Measurements from ENCODE around the gene EME2.
"Not testable (repeated sequence)": the region's sequence is repeated elsewhere in the genome, so short reads cannot be mapped to it uniquely, and the experiment has no call there.

EME2 gene, protein sequence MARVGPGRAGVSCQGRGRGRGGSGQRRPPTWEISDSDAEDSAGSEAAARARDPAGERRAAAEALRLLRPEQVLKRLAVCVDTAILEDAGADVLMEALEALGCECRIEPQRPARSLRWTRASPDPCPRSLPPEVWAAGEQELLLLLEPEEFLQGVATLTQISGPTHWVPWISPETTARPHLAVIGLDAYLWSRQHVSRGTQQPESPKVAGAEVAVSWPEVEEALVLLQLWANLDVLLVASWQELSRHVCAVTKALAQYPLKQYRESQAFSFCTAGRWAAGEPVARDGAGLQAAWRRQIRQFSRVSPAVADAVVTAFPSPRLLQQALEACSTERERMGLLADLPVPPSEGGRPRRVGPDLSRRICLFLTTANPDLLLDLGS

DNA sequence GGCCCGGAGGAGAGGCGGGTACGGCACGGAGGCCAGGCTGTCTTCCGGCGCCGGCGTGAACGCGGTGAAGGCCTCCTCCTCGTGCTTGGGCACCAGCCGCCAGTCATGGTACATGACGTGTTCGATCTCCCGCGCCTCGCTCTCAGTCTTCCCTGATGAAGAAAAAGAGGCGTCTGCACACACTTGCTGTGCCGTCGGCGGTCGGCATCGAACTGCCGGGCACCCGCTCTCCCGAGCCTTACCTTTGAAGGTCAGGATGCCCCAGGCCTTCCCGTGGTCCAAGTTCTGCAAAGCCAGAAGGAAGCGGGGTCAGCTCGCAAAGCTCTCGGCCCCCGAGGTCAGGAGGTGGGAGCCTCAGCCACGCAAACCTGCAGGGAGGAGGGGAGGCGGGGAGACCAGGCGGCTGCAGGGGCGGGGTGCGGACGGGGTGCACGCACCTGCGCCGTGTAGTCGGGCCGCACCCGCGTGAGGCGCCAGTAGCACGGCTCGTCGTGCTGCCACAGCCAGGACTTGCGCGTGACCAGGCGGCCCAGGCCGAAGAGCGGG is at the start of gene EME2:
EME2 (plus strand) TSS at position 449 of the 546 bp plus-strand sequence. CDS start 418 bp downstream, outside the sequence.
- DNase-seq: peak; percentile 47

DNA sequence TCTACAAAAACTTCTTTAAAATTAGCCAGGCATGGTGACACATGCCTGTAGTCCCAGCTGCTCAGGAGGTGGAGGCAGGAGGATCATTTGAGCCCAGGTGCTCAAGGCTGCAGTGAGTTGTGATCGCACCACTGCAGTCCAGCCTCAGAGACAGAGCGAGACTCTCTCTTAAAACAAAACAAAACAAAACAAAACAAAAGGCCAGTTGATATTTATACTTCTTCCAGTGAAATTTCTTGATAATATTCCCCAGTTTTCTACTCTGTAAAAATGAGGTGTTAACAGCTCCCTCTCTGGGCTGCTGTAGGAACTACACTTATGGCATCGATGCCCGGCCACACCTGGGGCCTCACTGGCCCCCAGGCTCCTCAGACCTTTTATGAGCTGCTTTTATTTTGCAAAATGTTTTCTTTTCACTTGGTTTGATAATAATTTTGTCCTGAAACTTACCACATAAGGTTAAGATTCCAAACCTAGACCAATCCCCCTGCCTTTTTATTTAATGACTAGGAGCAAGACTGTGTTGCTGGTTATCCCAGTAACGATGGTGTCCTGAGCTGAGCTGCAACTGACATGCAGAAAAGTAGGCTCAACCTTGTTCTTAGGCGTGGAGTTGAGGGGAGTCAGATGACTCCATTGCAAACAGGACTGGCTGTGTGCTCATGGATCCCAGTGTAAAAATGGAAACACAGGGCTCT is 49.0 kb upstream of the EME2 start:
- DNase-seq: peak; percentile 44

DNA sequence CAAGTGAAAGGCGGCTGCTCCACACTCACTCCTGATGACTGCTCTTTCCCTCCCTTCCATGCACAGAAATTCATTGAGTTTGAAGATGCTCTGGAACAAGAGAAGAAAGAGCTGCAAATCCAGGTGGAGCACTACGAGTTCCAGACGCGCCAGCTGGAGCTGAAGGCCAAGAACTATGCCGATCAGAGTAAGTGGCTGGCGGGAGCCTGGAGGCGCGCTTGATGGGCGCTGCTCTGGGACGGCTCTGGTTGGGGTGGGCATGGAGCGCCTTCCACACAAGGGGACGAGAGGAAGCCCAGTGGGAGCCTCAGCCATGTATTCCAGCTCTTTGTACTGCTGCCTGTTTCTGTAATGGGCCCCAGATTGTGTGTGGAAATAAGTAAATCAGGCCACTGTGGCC is 48.1 kb upstream of the EME2 start:
- DNase-seq: no peak

DNA sequence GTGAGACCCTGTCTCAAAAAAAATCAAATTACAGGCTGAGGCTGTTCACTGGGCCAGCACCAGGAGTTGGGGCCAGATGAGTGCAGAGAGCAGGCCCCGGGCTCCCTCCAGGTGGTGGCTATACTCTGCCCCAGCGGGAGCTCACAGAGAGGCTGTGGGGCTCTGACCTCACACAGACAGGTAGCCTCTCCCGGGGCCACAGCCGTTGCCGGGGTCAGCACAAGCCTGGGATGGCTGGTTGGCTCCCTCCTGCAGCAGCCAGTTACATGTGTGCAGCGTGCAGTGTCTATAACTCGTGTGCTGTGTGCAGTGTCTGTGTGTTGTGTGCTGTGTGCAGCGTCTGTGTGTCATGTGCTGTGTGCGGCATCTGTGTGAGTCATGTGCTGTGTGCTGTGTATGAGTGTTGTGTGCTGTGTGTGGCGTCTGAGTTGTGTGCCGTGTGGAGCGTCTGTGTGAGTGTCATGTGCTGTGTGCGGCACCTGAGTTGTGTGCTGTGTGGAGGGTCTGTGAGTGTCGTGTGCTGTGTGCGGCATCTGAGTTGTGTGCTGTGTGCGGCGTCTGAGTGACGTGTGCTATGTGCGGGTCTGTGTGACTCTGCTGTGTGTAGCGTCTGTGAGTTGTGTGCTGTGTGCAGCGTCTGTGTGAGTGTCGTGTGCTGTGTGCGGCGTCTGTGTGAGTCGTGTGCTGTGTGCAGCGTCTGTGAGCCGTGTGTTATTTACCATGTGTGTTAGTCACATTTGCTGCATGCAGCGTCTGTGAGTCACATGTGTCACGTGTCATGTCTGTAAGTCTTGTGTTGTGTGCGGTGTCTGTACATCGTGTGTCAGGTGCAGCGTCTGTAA is 45.7 kb upstream of the EME2 start:
- no peak for DNase-seq

DNA sequence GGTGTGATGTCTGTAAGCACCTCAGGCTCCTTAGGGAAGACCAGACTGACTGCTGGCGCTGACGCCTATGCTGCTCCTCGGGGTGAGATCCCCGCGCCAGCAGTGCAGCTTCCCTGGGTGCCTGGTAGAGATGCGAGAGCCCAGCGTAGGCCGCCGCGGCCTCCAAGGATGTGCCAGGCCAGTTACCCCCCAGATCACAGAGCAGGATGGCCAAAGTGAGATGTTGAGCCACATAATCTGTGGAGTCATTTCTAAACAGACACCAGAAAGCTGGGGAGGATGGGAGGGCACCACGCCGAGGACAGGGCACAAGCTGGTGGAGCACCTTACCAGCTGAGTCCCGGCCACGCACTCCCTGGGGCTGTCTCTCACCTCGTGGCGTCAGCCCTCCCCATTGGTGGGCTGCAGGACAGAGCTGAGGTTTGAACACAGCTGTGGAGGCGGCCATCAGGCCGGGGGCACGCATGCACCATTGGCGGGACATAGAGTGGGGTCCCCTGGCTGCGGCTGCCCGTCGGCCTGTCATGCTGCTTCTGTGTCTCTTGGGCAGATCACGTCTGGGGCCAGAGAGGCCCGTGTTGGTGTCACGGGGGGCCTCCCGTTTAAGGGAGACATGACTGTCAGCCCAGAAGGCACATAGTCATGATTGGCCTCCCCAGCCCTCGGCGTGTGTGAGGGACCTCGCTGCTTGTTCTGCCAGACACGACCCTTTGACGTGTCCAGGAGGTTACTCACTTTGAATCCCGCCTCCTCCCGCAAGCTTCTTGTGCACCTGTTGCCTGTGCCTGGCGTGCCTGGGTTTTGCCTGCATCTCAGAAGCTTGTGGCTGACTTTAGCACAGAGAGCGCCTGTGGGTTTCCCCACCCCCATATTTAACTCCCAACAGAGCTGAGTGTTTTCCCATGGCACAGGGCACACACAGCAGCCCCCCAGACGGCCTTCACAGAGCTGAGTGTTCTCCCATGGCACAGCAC is 44.7 kb upstream of the EME2 start:
- no peak for DNase-seq

DNA sequence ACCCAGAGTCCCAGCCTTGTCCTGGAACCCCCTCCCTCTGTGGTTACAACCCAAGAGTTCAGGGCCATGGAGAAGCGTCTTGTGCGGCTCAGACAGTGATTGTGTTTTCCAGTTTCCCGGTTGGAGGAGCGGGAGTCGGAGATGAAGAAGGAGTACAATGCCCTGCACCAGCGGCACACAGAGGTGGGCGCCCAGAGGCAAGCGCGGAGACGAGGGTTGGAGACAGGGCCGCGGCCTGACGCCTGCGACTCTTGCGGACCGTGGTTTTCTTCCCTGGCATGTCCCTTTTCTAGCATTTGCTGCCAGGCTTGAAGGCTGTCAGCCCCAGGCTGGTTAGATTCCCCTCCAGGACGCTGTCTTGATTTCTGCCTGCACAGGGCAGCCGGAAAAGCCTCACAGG is 43.6 kb upstream of the EME2 start:
- DNase-seq: no peak

DNA sequence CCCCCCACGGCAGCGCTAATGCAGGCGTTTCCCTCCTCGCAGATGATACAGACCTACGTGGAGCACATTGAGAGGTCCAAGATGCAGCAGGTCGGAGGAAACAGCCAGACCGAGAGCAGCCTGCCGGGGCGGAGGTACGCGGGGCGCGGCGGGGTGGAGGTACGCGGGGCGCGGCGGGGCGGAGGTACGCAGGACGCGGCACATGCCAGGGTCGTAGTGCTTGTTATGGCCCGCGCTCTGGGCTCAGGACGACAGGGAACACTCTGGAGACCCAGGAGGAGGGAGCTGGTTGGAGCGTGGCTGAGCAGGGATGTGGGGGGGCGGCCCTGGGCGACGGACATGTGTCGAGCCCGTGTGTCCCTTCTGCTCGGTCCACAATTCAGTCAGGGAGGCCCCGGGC is 43.2 kb upstream of the EME2 start:
- DNase-seq: no peak

DNA sequence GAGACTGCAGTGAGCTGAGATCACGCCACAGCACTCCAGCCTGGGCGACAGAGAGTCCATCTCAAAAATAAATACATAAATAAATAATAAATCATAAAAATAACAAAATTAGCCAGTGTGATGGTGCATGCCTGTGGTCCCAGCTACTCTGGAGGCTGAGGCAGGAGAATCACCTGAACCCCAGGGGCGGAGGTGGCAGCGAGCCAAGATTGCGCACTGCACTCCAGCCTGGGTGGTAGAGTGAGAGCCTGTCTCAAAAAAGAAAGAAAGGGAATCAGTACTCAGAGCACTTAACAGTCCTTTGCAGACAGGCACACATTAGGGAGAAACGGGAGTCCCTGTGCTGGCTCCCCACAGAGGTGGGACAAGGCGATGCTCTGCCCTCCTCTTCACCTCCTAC is 41.5 kb upstream of the EME2 start:
- DNase-seq: no peak

DNA sequence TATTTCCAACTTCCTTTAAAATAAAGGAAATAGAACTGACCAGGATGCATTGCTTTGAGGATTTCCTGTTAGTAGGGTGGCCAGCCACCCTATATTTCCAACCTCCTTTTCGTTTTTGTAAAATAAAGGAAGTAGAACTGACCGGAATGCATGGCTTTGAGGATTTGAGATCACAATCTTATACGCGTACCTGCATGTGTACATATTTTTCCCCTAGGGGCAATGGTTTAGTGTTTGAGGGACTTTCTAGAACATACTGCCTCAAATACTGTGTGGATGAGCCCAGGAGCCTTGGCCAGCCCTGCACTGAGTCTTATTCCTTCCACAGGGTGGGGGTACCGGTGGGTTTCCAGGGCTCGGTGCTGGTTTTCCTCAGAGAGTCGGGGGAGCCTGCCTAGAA is 41.0 kb upstream of the EME2 start:
- no peak for DNase-seq

DNA sequence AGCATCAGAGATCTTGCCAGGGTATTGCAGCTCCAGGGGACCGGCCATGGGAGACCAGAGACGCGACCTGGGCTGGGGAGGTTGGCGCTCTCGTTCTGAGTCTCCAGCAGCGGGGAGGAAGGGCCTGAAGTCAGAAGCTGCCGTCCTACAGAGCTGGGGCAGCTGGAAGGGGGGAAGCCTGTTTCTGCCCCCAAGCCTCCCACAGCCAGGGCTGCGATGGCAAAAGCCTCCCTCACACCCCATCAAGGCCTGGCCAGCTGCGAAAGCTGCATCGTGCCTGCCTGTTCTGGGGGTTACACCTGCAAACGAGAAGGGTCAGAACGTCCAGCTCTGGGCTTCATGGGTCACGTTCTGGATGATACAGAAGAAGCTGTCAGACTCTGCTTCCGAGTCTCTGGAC is 40.5 kb upstream of the EME2 start:
- no peak for DNase-seq

DNA sequence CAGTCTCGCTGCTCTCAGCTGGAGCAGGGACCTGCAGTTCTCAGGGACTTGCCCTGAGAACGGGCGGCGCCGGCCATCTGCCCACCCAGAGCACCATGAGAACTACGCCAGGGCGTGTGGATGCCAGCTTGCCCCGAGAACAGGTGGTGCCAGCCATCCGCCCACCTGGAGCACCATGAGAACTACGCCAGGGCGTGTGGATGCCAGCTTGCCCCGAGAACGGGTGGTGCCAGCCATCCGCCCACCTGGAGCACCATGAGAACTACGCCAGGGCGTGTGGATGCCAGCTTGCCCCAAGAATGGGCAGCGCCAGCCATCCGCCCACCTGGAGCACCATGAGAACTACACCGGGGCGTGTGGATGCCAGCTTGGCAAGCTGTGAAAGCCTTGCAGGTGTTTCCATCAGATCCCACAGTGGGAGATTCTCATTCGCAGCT is 40.0 kb upstream of the EME2 start:
- not testable (repeated sequence) for DNase-seq

DNA sequence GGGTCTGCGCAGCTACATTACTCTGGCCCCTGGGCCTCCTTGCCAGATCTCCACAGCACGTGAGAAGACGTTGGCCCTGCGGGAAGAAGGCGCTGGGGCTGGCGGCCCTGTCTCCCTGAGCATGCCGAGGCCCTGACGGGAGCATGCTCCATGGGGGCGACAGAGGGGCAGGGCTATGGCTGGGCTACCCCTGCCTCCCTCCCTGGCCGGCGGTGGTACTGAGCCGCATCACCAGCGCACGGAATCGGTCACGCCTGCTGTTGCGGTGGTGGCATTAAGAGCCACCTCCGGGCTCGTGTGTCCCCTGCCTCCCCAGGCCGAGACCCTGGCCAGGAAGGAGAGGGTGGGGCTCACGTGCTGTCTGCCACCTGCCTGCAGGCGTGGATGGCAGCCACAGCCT is 38.5 kb upstream of the EME2 start:
- DNase-seq: no peak

DNA sequence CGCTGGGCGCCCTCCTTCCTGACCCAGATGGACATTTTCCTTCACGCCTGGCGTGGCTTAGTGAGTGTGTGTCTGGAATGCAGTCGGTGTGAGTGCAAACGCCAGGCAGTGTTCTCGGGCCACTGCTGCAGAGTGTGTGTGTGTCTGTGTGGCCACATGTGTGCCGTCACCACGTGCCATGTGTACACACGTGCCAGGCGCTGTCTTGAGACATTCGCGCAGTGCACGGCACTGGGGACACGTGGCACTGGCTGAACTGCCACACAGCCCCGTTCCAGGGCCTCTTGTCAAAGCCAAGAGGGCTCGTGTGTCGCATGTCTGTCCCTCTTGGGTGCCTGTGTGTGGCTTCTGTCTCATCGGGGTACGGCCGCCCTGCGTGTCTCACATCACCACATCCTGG is 37.8 kb upstream of the EME2 start:
- no peak for DNase-seq

DNA sequence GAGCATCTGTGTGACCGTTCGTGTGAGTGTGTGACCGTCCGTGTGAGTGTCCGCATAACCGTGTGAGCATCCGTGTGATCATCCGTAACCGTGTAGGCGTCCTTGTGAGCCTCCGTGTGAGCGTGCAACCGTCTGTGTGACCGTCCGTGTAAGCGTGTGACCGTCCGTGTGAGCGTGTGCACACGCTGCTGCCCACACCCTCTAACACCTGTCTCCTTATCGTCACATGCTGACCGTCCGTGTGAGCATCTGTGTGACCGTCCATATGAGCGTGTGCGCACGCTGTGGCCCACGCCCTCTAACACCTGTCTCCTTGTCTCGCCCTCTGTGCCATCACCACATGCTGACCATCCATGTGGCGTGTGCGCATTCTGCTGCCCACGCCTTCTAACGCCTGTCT is 32.4 kb upstream of the EME2 start:
- DNase-seq: no peak

DNA sequence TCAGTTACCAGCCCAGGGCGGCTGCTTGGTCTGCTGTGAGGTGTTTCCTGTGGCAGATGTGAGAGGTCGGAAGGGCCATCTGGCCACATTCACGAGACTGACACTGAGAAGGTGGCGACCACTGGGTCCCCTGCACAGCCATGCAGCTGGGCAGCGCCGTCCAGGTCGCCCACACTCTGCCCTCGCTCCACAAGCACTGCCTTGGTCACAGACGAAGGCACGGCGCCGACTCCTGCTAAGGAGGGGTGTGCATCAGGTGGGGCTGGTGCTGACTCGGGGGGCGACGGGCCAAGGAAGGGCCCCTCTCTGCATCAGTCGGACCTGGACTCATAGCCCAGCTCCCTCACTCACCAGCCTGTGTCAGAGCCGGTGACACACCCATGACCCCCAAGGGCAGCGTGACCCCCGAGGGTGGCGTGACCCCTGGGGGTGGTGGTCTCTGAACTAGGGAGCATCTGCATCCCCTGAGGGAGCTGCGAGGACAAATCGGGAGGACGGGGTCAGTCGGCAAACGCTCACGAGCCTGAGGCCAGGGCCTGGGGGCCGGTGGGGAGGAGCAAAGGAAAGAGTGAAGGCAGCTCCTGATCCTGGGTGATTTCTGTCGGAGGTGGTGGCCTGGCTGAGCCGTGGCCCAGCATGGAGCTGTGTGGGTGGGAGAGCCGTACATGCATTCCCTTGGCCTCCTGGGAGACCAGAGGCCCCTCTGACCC is 31.7 kb upstream of the EME2 start:
- no peak for DNase-seq

DNA sequence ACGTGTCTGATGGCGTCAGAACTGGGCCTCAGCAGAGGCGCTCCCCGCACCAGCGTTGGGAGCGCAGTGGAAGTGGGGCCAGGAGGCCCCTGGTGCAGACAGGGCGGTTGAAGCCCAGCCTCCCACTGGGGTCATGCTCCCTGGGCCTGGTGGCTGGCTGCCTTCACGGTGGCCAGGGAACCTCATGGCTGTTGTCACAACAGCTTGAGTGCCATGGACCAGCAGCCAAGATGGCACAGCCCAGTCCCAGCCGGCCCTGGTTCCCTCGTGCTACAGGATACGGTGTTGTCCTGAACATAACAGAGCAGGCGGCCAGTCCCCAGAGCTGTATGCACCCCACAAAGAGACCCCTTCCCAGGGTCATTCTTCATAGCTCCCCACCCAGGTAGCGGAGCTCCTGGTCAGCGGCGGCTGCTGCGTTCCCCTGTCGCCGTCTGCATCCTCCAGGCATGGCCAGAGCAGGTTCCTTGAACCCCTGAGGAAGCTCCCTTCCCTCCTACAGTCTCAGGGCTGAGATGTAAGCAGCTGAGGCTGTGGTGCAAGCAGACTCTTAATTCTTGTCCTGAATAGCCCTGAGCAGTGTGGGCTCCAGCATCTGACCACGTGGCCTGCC is 31.0 kb upstream of the EME2 start:
- no peak for DNase-seq

DNA sequence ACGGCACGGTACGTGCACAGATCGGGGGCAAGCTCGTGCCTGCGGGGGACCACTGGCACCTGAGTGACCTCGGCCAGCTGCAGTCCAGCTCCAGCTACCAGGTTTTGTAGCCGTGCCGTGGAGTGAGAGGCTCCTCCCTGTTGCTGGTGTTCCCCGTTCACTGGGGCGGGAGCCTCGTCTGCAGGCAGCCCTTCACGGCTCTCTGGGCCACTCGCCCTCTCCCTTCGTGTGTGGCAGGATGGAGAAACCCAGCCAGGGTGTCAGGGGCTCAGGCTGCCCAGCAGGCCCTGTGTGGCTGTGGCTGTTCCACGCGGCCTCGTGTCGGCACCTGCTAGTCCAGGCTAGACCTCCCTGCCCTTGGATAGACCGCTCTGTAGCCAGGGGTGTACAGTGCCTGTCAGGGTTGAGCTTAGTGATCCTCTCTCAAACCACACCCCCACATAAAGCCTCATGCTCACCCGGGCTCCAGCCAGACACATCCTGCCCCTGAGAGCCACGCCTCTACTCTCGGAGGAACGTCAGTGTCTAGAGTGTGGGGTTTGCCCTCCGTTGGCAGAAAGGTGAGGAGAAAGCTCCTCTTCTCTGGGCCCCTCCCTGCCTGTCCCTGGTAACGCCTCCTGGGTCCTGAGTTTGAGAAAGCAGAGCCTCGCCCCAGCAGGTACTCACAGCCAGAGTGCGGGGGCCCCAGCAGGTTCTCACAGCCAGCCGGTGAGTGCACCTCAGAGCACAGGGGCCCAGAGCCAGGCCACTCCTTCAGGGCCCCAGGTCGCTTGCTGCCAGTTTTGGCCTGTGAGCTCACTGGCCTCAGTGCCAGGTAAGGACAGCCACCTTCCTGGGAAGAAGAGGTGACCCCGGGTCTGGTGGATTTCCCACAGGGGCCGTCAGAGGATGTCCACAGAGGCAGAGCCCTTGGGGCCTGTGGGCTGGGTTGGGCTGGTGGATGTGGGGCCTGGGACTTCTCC is 29.0 kb upstream of the EME2 start:
- DNase-seq: no peak

DNA sequence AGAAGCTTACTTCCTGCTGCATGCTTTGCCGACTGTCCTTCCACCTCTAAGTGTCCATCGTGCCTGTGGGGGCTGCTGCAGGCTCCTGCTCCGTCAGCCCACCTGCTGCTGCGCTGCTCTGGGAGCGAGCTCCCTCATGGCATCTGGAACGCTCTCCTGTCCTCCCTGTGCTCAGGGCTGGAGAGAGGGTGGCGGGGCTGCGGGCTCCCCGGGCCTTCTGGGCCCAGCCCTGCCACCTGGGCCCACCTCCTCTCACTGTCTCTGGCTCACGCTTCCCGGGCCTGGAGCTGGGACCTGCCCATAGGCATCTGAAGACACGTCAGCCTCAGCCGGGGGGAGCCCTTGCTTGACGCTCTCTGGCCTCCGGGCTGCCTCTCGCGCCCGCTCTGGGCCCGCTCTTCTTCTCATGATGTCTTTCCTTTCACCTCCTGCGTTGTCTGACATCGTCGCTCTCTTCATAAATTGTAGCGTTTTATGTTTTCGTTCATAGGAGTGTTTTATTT is 28.2 kb upstream of the EME2 start:
- DNase-seq: no peak

DNA sequence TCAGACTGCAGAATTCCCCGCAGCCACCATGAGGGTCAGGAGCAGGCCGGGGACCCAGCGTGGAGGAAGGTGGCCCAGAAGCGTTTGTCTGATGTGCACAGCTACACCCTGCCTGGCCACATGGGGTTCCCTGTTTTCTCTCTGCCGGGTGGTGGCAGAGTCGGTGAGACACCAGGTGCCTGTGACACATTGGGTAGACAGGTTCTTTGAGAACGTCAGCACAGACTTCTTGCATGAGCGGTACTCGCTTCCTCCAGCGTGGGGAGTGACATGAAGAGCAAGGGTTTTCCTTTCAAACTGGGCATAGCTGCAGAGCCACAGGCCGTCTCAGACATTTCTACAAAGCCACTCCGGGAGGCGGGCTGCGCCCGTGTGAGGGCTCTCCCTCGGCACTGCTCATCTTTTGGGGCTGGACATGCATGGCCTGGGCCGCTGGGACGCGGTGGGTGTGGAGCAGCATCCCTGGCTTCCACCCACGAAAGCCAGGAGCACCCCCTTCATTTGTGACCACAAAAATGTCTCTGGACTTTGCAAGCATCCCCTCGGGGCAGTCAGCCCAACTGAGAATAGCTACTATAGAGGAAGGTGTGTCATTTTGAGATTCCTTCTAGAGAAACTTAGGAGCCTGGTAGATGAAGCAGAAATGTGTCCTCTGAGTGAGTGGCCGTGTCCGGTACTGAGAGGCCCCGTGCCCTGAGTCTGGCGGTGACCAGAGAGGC is 27.3 kb upstream of the EME2 start:
- no peak for DNase-seq
